ENCODE results near the gene BBX. TPM values are rescaled to one million over a fixed set of nuclear protein-coding genes. Genes with fewer than 3 reads are reported as not detected.
"Not testable (repeated sequence)": the region's sequence is repeated elsewhere in the genome, so short reads cannot be mapped to it uniquely, and the experiment has no call there.

Gene BBX
- total RNA-seq, 1 donor from 2014 or later = 54.1 TPM

- H3K27ac Mint-ChIP-seq = no peak overlapping the region
- no peak for DNase-seq (ENCODE audit: low spot score, unreplicated experiment)
- peaks cover 4% of the 10 kb centered on the region for H3K4me1 Mint-ChIP-seq (ENCODE audit: low read depth)
- TF ChIP-seq CTCF (IDR thresholded peaks at IDR 0.05; ENCODE audit: unreplicated experiment) = no peak
- H3K9me3 Mint-ChIP-seq (ENCODE audit: low read depth) = no peaks in the 10 kb centered on the region
- H3K27me3 Mint-ChIP-seq = no peaks in the 10 kb centered on the region
- no peaks in the 10 kb centered on the region for H3K36me3 Mint-ChIP-seq (ENCODE audit: insufficient read depth)
- no peak overlapping the region for H3K4me3 Mint-ChIP-seq (ENCODE audit: low read depth)
These were observed 308.8 kb downstream of the BBX start for GRCh38 chr3:107831590-107831989.

GRCh38 chr3:107833043-107833442 lies 310.3 kb downstream of the BBX start:
- DNase-seq (ENCODE audit: low spot score, unreplicated experiment) = no peak
- no peak for TF ChIP-seq CTCF (IDR thresholded peaks at IDR 0.05; ENCODE audit: unreplicated experiment)
- Mint-ChIP-seq H3K27me3 (no peaks in the 10 kb centered on the region), H3K4me1 (ENCODE audit: low read depth) (peaks cover 4% of the 10 kb centered on the region), H3K36me3 (ENCODE audit: insufficient read depth) (no peaks in the 10 kb centered on the region), H3K4me3 (ENCODE audit: low read depth) (no peak overlapping the region), H3K9me3 (ENCODE audit: low read depth) (no peaks in the 10 kb centered on the region), H3K27ac (no peak overlapping the region)

- Mint-ChIP-seq H3K4me1 (ENCODE audit: low read depth) (peaks cover 6% of the 10 kb centered on the region), H3K27me3 (no peaks in the 10 kb centered on the region), H3K36me3 (ENCODE audit: insufficient read depth) (no peaks in the 10 kb centered on the region), H3K4me3 (ENCODE audit: low read depth) (no peak overlapping the region), H3K27ac (no peak overlapping the region), H3K9me3 (ENCODE audit: low read depth) (no peaks in the 10 kb centered on the region)
- no peak for TF ChIP-seq CTCF (IDR thresholded peaks at IDR 0.05; ENCODE audit: unreplicated experiment)
- DNase-seq (ENCODE audit: low spot score, unreplicated experiment) = no peak
These were observed 311.1 kb downstream of the BBX start for GRCh38 chr3:107833722-107834416.

- not testable (repeated sequence) for H3K4me3 Mint-ChIP-seq (ENCODE audit: low read depth); H3K27ac Mint-ChIP-seq; H3K36me3 Mint-ChIP-seq (ENCODE audit: insufficient read depth); DNase-seq (ENCODE audit: low spot score, unreplicated experiment); H3K9me3 Mint-ChIP-seq (ENCODE audit: low read depth); H3K4me1 Mint-ChIP-seq (ENCODE audit: low read depth); H3K27me3 Mint-ChIP-seq
These were observed 312.2 kb downstream of the BBX start for GRCh38 chr3:107835001-107835400.

- TF ChIP-seq CTCF (IDR thresholded peaks at IDR 0.05; ENCODE audit: unreplicated experiment) = no peak
- Mint-ChIP-seq H3K27ac (no peak overlapping the region), H3K4me1 (ENCODE audit: low read depth) (peaks cover 6% of the 10 kb centered on the region), H3K36me3 (ENCODE audit: insufficient read depth) (no peaks in the 10 kb centered on the region), H3K27me3 (no peaks in the 10 kb centered on the region), H3K4me3 (ENCODE audit: low read depth) (no peak overlapping the region), H3K9me3 (ENCODE audit: low read depth) (no peaks in the 10 kb centered on the region)
- DNase-seq (ENCODE audit: low spot score, unreplicated experiment) = no peak
These were observed 315.3 kb downstream of the BBX start for GRCh38 chr3:107837895-107838612.

- Mint-ChIP-seq H3K27ac (no peak overlapping the region), H3K27me3 (no peaks in the 10 kb centered on the region), H3K4me1 (ENCODE audit: low read depth) (peaks cover 20% of the 10 kb centered on the region), H3K9me3 (ENCODE audit: low read depth) (no peaks in the 10 kb centered on the region), H3K36me3 (ENCODE audit: insufficient read depth) (no peaks in the 10 kb centered on the region), H3K4me3 (ENCODE audit: low read depth) (no peak overlapping the region)
- no peak for DNase-seq (ENCODE audit: low spot score, unreplicated experiment)
- TF ChIP-seq CTCF (IDR thresholded peaks at IDR 0.05; ENCODE audit: unreplicated experiment) = no peak
These were observed 319.1 kb downstream of the BBX start for GRCh38 chr3:107841831-107842230.
